K562 (cell line): Measurements from ENCODE around the gene U2AF1L4. TPM values are rescaled to one million over a fixed set of nuclear protein-coding genes. Genes with fewer than 3 reads are reported as not detected.
A peak's percentile ranks its signal among the peaks of the same experiment; 100 is the strongest.

Source experiments
- CEBPB ChIP-seq: fragments of 450-650 bp; IDR thresholded peaks from 2 replicates; pipeline ENCODE4 v1.6.1; 2016; ENCODE audit warnings: missing genetic modification characterization, missing compliant biosample characterization
- CREB5 ChIP-seq: fragments of 250-450 bp; sonication (Bioruptor Pico); IDR thresholded peaks from 2 replicates; pipeline ENCODE4 v1.5.0; 2020; ENCODE audit warnings: mild to moderate bottlenecking
- DDX20 ChIP-seq: fragments of 450-650 bp; IDR thresholded peaks from 2 replicates; pipeline ENCODE4 v1.6.1; 2016; ENCODE audit warnings: missing genetic modification characterization, low read depth, mild to moderate bottlenecking, missing compliant biosample characterization, moderate library complexity
- ELF2 ChIP-seq: fragments of 250-450 bp; sonication (Bioruptor Pico); IDR thresholded peaks from 2 replicates; pipeline ENCODE4 v1.5.0; 2021; ENCODE audit warnings: mild to moderate bottlenecking
- ETS1 ChIP-seq: conservative IDR thresholded peaks from 2 replicates; pipeline ENCODE4 v1.6.1; 2011; ENCODE audit warnings: low read depth, mild to moderate bottlenecking, low read length; ENCODE audit not compliant: control insufficient read depth
- IRF1 ChIP-seq: sonication (generic); formaldehyde crosslinking; IDR thresholded peaks from 2 replicates; pipeline ENCODE4 v1.8.0; 2022; ENCODE audit warnings: missing genetic modification reagents, mild to moderate bottlenecking, borderline replicate concordance
- KLF1 ChIP-seq: fragments of 450-650 bp; IDR thresholded peaks from 2 replicates; pipeline ENCODE4 v1.6.1; 2016; ENCODE audit warnings: missing genetic modification characterization, missing compliant biosample characterization
- KLF16 ChIP-seq: IDR thresholded peaks from 2 replicates; pipeline ENCODE4 v1.6.1; 2016; ENCODE audit warnings: antibody characterized with exemption
- MEF2A ChIP-seq: IDR thresholded peaks from 2 replicates; pipeline ENCODE4 v1.6.1; 2011; ENCODE audit warnings: low read depth, mild to moderate bottlenecking, low read length, moderate library complexity; ENCODE audit not compliant: control insufficient read depth
- NCOA4 ChIP-seq: fragments of 450-650 bp; IDR thresholded peaks from 2 replicates; pipeline ENCODE4 v1.6.1; 2018; ENCODE audit warnings: mild to moderate bottlenecking; ENCODE audit not compliant: partially characterized antibody
- NELFE ChIP-seq: IDR thresholded peaks from 2 replicates; pipeline ENCODE4 v1.6.1; 2011; ENCODE audit warnings: mild to moderate bottlenecking; ENCODE audit not compliant: insufficient read depth, insufficient read length
- NFIC ChIP-seq: fragments of 450-650 bp; IDR thresholded peaks from 2 replicates; pipeline ENCODE4 v1.6.1; 2017; ENCODE audit warnings: mild to moderate bottlenecking, inconsistent platforms
- PHB2 ChIP-seq: fragments of 450-650 bp; IDR thresholded peaks from 2 replicates; pipeline ENCODE4 v1.6.1; 2017; ENCODE audit warnings: low read depth
- PURB ChIP-seq: sonication (generic); formaldehyde crosslinking; IDR thresholded peaks from 2 replicates; pipeline ENCODE4 v1.9.0; 2021; ENCODE audit warnings: low read depth, mild to moderate bottlenecking, missing genetic modification reagents
- RFX7 ChIP-seq: fragments of 250-450 bp; sonication (Bioruptor Pico); IDR thresholded peaks from 2 replicates; pipeline ENCODE4 v1.5.1; 2021; ENCODE audit warnings: mild to moderate bottlenecking
- SFPQ ChIP-seq: fragments of 200-400 bp; formaldehyde crosslinking; IDR thresholded peaks from 2 replicates; pipeline ENCODE4 v1.6.1; 2017; ENCODE audit warnings: mild to moderate bottlenecking, low read depth, low read length, moderate library complexity
- SMAD4 ChIP-seq: fragments of 250-450 bp; sonication (Bioruptor Pico); conservative IDR thresholded peaks from 2 replicates; pipeline ENCODE4 v1.8.0; 2021; ENCODE audit warnings: inconsistent platforms, mild to moderate bottlenecking, moderate library complexity
- SMARCC2 ChIP-seq: fragments of 450-650 bp; IDR thresholded peaks from 2 replicates; pipeline ENCODE4 v1.6.1; 2017; ENCODE audit warnings: antibody characterized with exemption, moderate library complexity, mild to moderate bottlenecking, low read depth
- SP2 ChIP-seq: IDR thresholded peaks from 2 replicates; pipeline ENCODE4 v1.6.1; 2011; ENCODE audit warnings: mild to moderate bottlenecking, low read depth, low read length, moderate library complexity; ENCODE audit not compliant: poor library complexity, severe bottlenecking; ENCODE audit errors: extremely low read depth
- TCF7L2 ChIP-seq: fragments of 150-350 bp; IDR thresholded peaks from 2 replicates; pipeline ENCODE4 v1.6.1; 2016; ENCODE audit warnings: low read depth, mild to moderate bottlenecking, low read length, moderate library complexity
- XRCC5 ChIP-seq: fragments of 200-400 bp; formaldehyde crosslinking; IDR thresholded peaks from 2 replicates; pipeline ENCODE4 v1.6.1; 2017; ENCODE audit warnings: low read depth, mild to moderate bottlenecking, low read length
- ZNF124 ChIP-seq: sonication (generic); formaldehyde crosslinking; IDR thresholded peaks from 2 replicates; pipeline ENCODE4 v1.8.1; 2022; ENCODE audit warnings: missing genetic modification reagents
- ZNF75A ChIP-seq: fragments of 450-650 bp; formaldehyde crosslinking; IDR thresholded peaks from 2 replicates; pipeline ENCODE4 v1.4.0; 2020; ENCODE audit warnings: mild to moderate bottlenecking
- polyA plus RNA-seq, 8 experiments: library from polyadenylated mRNA; depleted of rRNA in 4 of 8; stranded (reverse) in 5 of 8; unstranded in 3 of 8; fragments of >200 nt; fragmentation: Nextera tagmentation in 2 of 8; fragmentation: Illumina TruSeq in 1 of 8; extraction: Ambion mirVana in 2 of 8; extraction: Trizol in 1 of 8; gene quantifications; 2 replicates each; pipeline versions ENCODE4 v1.2.1 to v1.2.3, GENCODE V29; 2011 to 2014; ENCODE audit warnings: inconsistent platforms in 1 of 8, missing spikeins in 1 of 8
- total RNA-seq, 7 experiments: library from RNA; depleted of rRNA in 6 of 7; stranded (reverse); fragments of >200 nt in 6 of 7; fragmentation: Illumina TruSeq in 2 of 7; extraction: Trizol in 2 of 7; gene quantifications; 2 replicates each; pipeline versions ENCODE4 v1.2.1 to v1.2.3, GENCODE V29; 2011 to 2021; ENCODE audit warnings: low replicate concordance in 1 of 7

Gene U2AF1L4
- total and polyA plus RNA-seq, 9 of the 15 experiments (the other 6 are each of a cell fraction or from before 2014, with no cell fraction given) = 8.4 to 19.5 (median 12.6) TPM

GRCh38 chr19:35716801-35717664 lies 28.2 kb downstream of the U2AF1L4 start (continued):
- TF ChIP-seq ETS1 (peak; percentile 99), KLF16 (peak; percentile 80), SMAD4 (CRISPR knock-in tag) (0 out of 2 replicates have a peak, but pooled peaks have one; percentile 16), DDX20 (tag) (no peak), NCOA4 (no peak), RFX7 (CRISPR knock-in tag) (no peak), ZNF124 (CRISPR knock-in tag) (no peak), PHB2 (no peak), SMARCC2 (no peak), SP2 (no peak), CREB5 (CRISPR knock-in tag) (no peak), CEBPB (tag) (no peak), KLF1 (peak; percentile 17; the same call in 1 of the 2 replicates), PURB (no peak), IRF1 (CRISPR knock-in tag) (no peak), ZNF75A (CRISPR knock-in tag) (no peak), NFIC (0 out of 2 replicates have a peak, but pooled peaks have one; percentile 11), NELFE (no peak), TCF7L2 (0 out of 2 replicates have a peak, but pooled peaks have one; percentile 2), ELF2 (CRISPR knock-in tag) (0 out of 2 replicates have a peak, but pooled peaks have one; percentile 76), XRCC5 (peak; percentile 75; the same call in 1 of the 2 replicates), MEF2A (no peak), SFPQ (no peak)
